GM12878 (cell line): Measurements from ENCODE around the gene LNX2.

Source experiments
- CTCF ChIP-seq, 3 experiments: IDR thresholded peaks in 2 of 3; conservative IDR thresholded peaks in 1 of 3; 2 replicates each; pipeline ENCODE4 v1.5.1; 2011; ENCODE audit warnings: low read depth in 3 of 3, low read length in 3 of 3, mild to moderate bottlenecking in 3 of 3, control low read depth in 2 of 3, moderate library complexity in 2 of 3, inconsistent platforms in 1 of 3, mixed read lengths in 1 of 3; ENCODE audit not compliant: control insufficient read depth in 2 of 3, insufficient read depth in 1 of 3; ENCODE audit errors: extremely low read depth in 1 of 3
- PRDM15 ChIP-seq: fragments of 450-650 bp; formaldehyde crosslinking; IDR thresholded peaks from 2 replicates; pipeline ENCODE4 v1.4.0; 2020; ENCODE audit warnings: mild to moderate bottlenecking, moderate library complexity
- SIN3A ChIP-seq: IDR thresholded peaks from 2 replicates; pipeline ENCODE4 v1.6.1; 2012; ENCODE audit warnings: low read depth, low read length, improper control_type of control experiment

- no peak for TF ChIP-seq SIN3A
- no peak for TF ChIP-seq PRDM15
- TF ChIP-seq CTCF (IDR thresholded peaks at IDR 0.05 in 2 of 3, conservative IDR thresholded peaks at IDR 0.05 in 1 of 3; ENCODE audit: control insufficient read depth in 2 of 3, extremely low read depth in 1 of 3, insufficient read depth in 1 of 3, low read depth in 3 of 3, low read length in 3 of 3) = no peak
These were observed 30.0 kb upstream of the LNX2 start for GRCh38 chr13:27650312-27650711.
